ENCODE measurements around the gene IL23R.
A peak's percentile ranks its signal among the peaks of the same experiment; 100 is the strongest.

The IL23R gene

GRCh38 chr1:67304023-67304422 lies 137.8 kb downstream of the IL23R start:
- H3K4me3 ChIP-seq (ENCODE audit: low read depth, low read length) = no peak overlapping the region
- TF ChIP-seq CTCF (IDR thresholded peaks at IDR 0.05; ENCODE audit: insufficient read depth, low read depth, low read length, missing control alignments) = no peak
- no peak for DNase-seq (ENCODE audit: low read depth)

GRCh38 chr1:67306547-67306946 lies 140.3 kb downstream of the IL23R start:
- TF ChIP-seq CTCF (IDR thresholded peaks at IDR 0.05; ENCODE audit: insufficient read depth, low read depth, low read length, missing control alignments) = no peak
- DNase-seq (ENCODE audit: low read depth) = no peak
- peak overlapping the region; percentile 75 for H3K4me3 ChIP-seq (ENCODE audit: low read depth, low read length)

- peak within 1 kb of the TSS; percentile 75 for H3K4me3 ChIP-seq (ENCODE audit: low read depth, low read length)
- peak; percentile 72 for DNase-seq (ENCODE audit: low read depth)
- TF ChIP-seq CTCF (IDR thresholded peaks at IDR 0.05; ENCODE audit: insufficient read depth, low read depth, low read length, missing control alignments) = no peak
Observed at GRCh38 chr1:67307251-67308060, 141.2 kb downstream of the IL23R start, which contains the start of gene IL12RB2. Gene IL12RB2, plus strand, starts transcription at chr1:67307873. Its CDS starts 12,496 bp downstream, at chr1:67320369.

- no peak for DNase-seq (ENCODE audit: low read depth)
- TF ChIP-seq CTCF (IDR thresholded peaks at IDR 0.05; ENCODE audit: insufficient read depth, low read depth, low read length, missing control alignments) = no peak
- H3K4me3 ChIP-seq (ENCODE audit: low read depth, low read length) = peak overlapping the region; percentile 75
Observed at GRCh38 chr1:67308136-67308535, 141.9 kb downstream of the IL23R start.

All from GM12865 (cell line).